ENCODE data around the gene USP49.
"Not testable (repeated sequence)": the region's sequence is repeated elsewhere in the genome, so short reads cannot be mapped to it uniquely, and the experiment has no call there.

USP49 gene

GRCh38 chr6:41778895-41779294 is 116.3 kb downstream of the USP49 start:
- DNase-seq = no peak

- no peak for DNase-seq
These were observed 117.5 kb downstream of the USP49 start for GRCh38 chr6:41777551-41778285.

DNA sequence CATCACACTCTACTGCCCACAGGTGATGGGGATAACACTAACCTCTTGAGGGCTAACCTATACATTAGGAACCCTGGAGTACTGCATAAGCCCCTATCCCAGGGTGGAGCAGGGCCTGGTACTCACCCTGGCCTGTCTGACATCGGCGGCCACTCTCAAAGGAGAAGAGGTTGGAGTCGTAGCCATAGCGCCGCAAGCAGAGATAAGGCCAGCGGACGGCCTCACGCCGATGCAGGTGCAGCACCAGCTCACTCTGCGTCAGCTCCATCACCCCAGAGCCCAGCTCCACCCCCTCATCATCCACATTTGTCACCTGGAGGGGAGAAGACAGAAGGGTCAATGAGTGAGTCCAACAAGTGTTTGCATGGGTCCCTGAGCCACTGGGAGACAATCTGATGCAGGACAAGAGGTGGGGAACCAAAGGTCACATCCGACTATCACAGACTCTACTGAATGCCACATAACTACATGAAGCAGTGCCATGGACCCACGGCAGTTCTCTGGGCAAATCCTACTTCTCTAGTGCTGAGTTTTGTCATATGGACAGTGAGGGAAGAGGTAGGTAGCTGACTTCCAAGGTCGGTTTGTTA is 119.8 kb downstream of the USP49 start:
- DNase-seq = no peak

- no peak for DNase-seq
These were observed 120.3 kb downstream of the USP49 start for GRCh38 chr6:41774841-41775240.

DNA sequence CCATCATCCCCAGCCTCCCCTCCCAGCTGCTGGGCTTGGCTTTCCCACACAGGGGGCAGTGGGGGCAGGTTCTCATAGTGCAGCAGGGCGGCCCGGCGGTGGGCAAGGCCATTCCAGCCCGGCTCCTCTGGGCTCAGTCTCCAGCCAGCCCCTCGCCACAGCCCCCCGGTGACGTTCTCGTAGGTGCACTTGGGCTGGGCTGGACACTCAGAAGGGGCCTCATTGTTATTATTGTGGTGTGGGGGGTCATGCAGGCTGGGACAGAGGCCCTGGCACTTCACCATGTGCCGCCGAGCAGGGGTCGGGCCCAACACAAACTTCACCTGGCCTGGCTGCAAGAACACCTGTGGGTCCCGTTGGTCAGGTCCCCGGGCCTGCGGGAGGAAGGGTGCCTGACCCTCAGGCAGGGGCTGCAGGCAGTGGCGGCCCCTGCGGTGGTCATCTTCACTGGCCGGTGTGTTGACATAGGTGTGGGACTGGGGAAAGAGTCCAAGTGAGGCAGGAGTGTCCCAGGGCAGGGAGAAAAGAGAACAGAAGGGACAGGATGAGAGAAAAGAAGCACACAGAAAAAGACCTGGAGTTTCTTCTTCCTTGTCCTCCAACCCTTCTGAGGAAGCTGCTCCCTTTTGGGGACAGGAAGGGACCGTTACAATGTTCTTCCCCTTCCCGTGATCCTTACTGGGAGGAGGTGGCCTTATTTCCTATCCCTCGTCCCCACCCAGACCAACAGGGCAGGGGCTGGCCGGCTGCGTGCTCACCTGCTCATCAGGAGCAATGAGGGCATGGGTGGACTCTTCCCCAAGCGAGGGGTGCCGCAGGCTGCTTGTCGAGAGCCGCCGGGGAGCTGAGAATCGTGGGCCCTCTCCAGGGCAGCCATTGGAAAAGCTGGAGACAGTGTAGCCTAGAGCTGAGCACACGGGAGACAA is 123.9 kb downstream of the USP49 start:
- no peak for DNase-seq

- no peak for DNase-seq
These were observed 124.7 kb downstream of the USP49 start for GRCh38 chr6:41770381-41771057.

DNA sequence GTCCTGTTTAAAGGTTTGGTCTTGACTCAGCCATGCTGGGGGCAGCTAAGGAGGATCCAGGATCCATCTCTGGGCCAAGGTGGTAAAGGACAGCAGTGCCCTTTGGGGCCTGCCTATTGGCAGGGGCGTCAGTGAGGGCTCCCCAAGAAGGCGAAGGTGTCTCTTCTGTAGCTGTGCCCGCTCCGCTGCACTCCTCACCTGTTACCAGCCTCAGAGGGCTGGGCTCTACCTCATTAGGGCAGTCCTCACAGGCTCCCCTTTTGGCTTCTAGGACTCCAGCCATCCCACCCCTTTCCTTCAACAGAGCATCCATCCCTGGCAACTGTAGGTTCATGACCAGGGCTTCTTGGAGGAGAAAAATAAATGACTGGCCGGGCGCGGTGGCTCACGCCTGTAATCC is 125.8 kb downstream of the USP49 start:
- no peak for DNase-seq

- DNase-seq = no peak
These were observed 126.4 kb downstream of the USP49 start for GRCh38 chr6:41768545-41769308.

DNA sequence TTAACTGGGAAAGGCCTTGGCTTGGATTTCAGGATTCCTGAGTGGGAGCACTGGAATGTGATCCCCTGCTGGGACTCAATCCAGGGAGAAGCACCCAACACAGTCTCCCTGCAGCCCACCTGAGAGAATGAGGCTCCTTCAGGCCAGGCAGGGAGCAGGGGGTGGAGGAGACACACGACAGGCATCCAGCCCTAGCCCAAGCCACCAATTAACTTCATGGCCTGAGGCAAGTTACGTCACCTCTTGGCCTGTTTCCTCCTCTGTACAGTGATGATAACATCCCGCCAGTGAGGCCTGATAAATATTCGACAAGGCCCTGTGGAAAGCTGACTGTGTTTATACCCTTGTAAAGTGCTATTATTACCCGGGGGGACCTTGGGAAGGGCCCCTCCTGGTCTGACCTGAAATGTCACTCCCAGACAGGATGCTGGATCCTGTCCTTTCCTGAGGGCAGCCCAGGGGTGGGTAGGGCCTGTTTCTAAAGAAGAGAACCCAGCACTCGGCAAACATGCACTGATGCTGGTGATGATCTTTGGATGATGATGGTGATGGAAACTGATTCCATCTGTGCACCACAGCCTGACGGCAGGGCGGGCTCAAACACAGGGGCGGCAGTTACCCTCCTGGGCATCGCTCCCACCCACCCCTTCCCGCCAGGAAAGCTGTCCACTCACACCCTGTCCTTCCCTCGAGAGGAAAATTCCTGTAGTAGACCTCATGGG is 127.9 kb downstream of the USP49 start:
- DNase-seq = no peak

- not testable (repeated sequence) for DNase-seq
These were observed 129.0 kb downstream of the USP49 start for GRCh38 chr6:41766043-41766664.

GRCh38 chr6:41763470-41763869 is 131.7 kb downstream of the USP49 start:
- no peak for DNase-seq

- DNase-seq = no peak
These were observed 135.1 kb downstream of the USP49 start for GRCh38 chr6:41759905-41760579.

GRCh38 chr6:41759106-41759904 is 135.9 kb downstream of the USP49 start:
- DNase-seq = no peak

DNA sequence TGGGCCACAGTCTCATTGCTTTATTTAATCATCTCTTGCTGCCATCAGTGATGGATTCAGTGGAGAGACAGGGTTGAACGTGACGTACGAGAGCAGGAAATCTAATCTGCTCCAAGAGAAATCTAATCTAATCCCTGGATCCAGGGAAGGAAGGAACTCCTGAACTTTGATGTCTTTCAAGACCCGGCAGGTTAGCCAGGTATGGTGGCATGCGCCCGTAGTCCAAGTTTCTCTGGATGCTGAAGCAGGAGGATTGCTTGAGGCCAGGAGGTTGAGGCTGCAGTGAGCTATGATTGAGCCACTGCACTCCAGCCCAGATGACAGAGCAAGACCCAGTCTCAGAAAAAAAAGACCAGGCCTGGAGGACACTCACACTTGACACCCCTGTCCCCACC is 136.5 kb downstream of the USP49 start:
- DNase-seq = no peak

- DNase-seq = no peak
These were observed 137.1 kb downstream of the USP49 start for GRCh38 chr6:41757931-41758640.

DNA sequence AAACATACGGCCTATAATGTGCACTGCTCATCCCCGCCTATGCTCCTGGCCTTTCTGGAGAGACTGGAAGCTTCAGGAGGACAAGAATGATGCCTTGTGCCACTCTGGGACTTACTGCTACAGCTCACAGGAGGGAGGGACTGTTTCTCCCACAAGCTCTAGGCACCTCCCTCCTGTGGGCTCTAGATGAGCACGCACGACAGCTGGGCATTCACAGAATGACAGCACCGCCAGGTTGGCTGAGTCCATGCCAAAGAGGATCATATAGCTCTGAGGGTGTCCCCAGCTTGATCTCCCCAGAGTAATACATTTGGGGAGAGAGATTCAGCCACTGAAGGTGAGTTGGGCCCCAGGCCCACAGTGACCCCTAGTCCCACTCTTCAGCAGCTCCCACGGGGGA is 137.9 kb downstream of the USP49 start:
- no peak for DNase-seq

DNA sequence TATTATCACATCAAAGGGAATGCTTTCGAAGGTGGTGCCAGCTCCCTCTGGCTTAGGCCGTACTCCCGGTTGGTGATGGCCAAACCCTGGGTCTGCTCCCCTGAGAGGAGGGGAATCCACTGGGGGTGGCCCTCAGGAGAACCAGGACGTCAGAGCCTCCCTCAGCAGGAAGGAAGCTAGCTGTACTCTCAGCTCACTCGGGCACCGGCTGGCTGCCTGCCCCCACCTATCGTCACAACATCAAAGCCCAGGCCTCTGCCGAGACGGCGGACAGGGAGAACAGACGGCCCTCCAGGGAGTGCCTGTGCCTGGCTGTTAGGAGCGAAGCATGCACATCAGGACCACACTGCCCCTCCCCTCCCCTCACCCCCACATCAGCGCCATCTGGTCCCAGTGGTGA is 138.8 kb downstream of the USP49 start:
- no peak for DNase-seq

GRCh38 chr6:41755895-41756294 is 139.3 kb downstream of the USP49 start:
- no peak for DNase-seq

- DNase-seq = no peak
These were observed 144.8 kb downstream of the USP49 start for GRCh38 chr6:41750374-41750773.
